OCI-LY7 (cell line): ENCODE data around the gene SRR. TPM values are rescaled to one million over a fixed set of nuclear protein-coding genes. Genes with fewer than 3 reads are reported as not detected.

Experiments used
- BruUV-seq: library from RNA; stranded (reverse); fragments of 400-500 nt; replicated peaks from 2 replicates; lab custom pipeline; 2021; lab: Mats Ljungman, UMichigan
- CTCF ChIA-PET: fragments of 300-600 bp; sonication (Branson Sonifier 250); formaldehyde crosslinking; loops from one replicate; lab custom pipeline; 2022; ENCODE audit warnings: antibody characterized with exemption; ENCODE audit not compliant: unreplicated experiment; lab: Charles Lee
- POLR2A ChIA-PET: fragments of 300-600 bp; sonication (Branson Sonifier 250); formaldehyde crosslinking; loops from one replicate; lab custom pipeline; 2022; ENCODE audit warnings: antibody characterized with exemption; lab: Charles Lee
- DNase-seq: peaks from one replicate; pipeline ENCODE4 v3.0.0-alpha.2; 2015; ENCODE audit warnings: low spot score
- H2AFZ ChIP-seq: fragments of 200-600 bp; sonication (generic), shearing (Covaris generic); 2 replicates; pipeline ENCODE4 v1.6.1; 2014; ENCODE audit warnings: mild to moderate bottlenecking, antibody characterized with exemption, low read length, moderate library complexity
- H3K27ac ChIP-seq: fragments of 200-600 bp; sonication (generic); 2 replicates; pipeline ENCODE4 v1.5.1; 2014; ENCODE audit warnings: mixed run types, low read depth, mild to moderate bottlenecking, moderate library complexity, low read length, inconsistent platforms; ENCODE audit not compliant: poor library complexity, severe bottlenecking
- H3K36me3 ChIP-seq: fragments of 200-600 bp; sonication (generic); 2 replicates; pipeline ENCODE4 v1.6.1; 2014; ENCODE audit warnings: mild to moderate bottlenecking, antibody characterized with exemption, low read length, moderate library complexity, mixed read lengths; ENCODE audit not compliant: insufficient read depth
- H3K4me1 ChIP-seq: fragments of 200-600 bp; sonication (generic); 2 replicates; pipeline ENCODE4 v1.5.1; 2014; ENCODE audit warnings: mild to moderate bottlenecking, low read length; ENCODE audit not compliant: insufficient read depth, poor library complexity, severe bottlenecking
- H3K4me2 ChIP-seq: fragments of 200-600 bp; sonication (generic); 2 replicates; pipeline ENCODE4 v1.6.1; 2014; ENCODE audit warnings: mild to moderate bottlenecking, low read length
- H3K4me3 ChIP-seq: fragments of 200-600 bp; sonication (generic); 2 replicates; pipeline ENCODE4 v1.5.1; 2014; ENCODE audit warnings: mild to moderate bottlenecking, low read depth, low read length; ENCODE audit not compliant: poor library complexity, severe bottlenecking
- H3K79me2 ChIP-seq: fragments of 200-600 bp; sonication (generic); 2 replicates; pipeline ENCODE4 v1.6.1; 2016; ENCODE audit warnings: low read depth, mild to moderate bottlenecking, low read length, moderate library complexity, mixed read lengths; ENCODE audit not compliant: insufficient read depth
- H3K9me2 ChIP-seq: fragments of 200-600 bp; sonication (generic); 2 replicates; pipeline ENCODE4 v1.6.1; 2016; ENCODE audit warnings: mild to moderate bottlenecking, low read length, mixed read lengths; ENCODE audit not compliant: insufficient read depth
- H3K9me3 ChIP-seq: fragments of 200-600 bp; sonication (generic); 2 replicates; pipeline ENCODE4 v1.6.1; 2014; ENCODE audit warnings: mild to moderate bottlenecking, mixed run types, low read length, mixed read lengths
- H4K20me1 ChIP-seq: fragments of 200-600 bp; sonication (generic); 2 replicates; pipeline ENCODE4 v1.6.1; 2014; ENCODE audit warnings: mild to moderate bottlenecking, antibody characterized with exemption, low read length, moderate library complexity, mixed read lengths; ENCODE audit not compliant: insufficient read depth
- CTCF ChIP-seq: fragments of 200-600 bp; sonication (generic); conservative IDR thresholded peaks from 2 replicates; pipeline ENCODE4 v1.5.1; 2014; ENCODE audit warnings: mild to moderate bottlenecking, antibody characterized with exemption, low read length, moderate library complexity, mixed read lengths
- EZH2phosphoT487 ChIP-seq: fragments of 200-600 bp; sonication (generic); IDR thresholded peaks from 2 replicates; pipeline ENCODE4 v1.6.1; 2018; ENCODE audit warnings: low read depth, borderline replicate concordance, mild to moderate bottlenecking, mixed run types, antibody characterized with exemption, low read length, moderate library complexity, mixed read lengths
- intact Hi-C: fragments of 100-400 bp; cut with micrococcal nuclease; formaldehyde crosslinking; loops from one replicate; pipeline ENCODE4 v1.10.0; 2022; ENCODE audit not compliant: unreplicated experiment
- total RNA-seq, 2 experiments: library from RNA; depleted of rRNA in 1 of 2; stranded (reverse); fragments of >200 nt in 1 of 2; shearing (Covaris generic) in 1 of 2; gene quantifications; 2 replicates each; pipeline ENCODE4 v1.2.3, GENCODE V29; 2014 to 2022

SRR gene
- total RNA-seq, 2 experiments from 2014 or later, result 3.8 to 12.1 TPM

GRCh38 chr17:2283302-2283701 is 20.4 kb upstream of the SRR start:
- ChIA-PET POLR2A (no interaction called here), CTCF (no interaction called here)
- Histone ChIP-seq H3K4me3 (no peak overlapping the region), H3K9me3 (no peaks in the 10 kb centered on the region), H3K36me3 (peaks cover 71% of the 10 kb centered on the region), H3K9me2 (no peaks in the 10 kb centered on the region), H3K4me2 (no peak overlapping the region), H2AFZ (no peak overlapping the region), H4K20me1 (no peaks in the 10 kb centered on the region), H3K27ac (no peak overlapping the region), H3K79me2 (no peaks in the 10 kb centered on the region), H3K4me1 (no peaks in the 10 kb centered on the region)
- DNase-seq, result no peak
- TF ChIP-seq CTCF (no peak), EZH2phosphoT487 (no peak)
- intact Hi-C loops, result no loop called here
- BruUV-seq, result no TSS peak

GRCh38 chr17:2289878-2290478 is 13.8 kb upstream of the SRR start:
- no peaks in the 10 kb centered on the region for H3K9me2 ChIP-seq
- POLR2A ChIA-PET, result interaction anchor here (1.2 kb wide), 1 partner anchor 9 kb away, joined by 5 read pairs; no protein-coding TSS in a partner anchor
- peak; percentile 29 for DNase-seq
- TF ChIP-seq EZH2phosphoT487 (no peak), CTCF (no peak)
- BruUV-seq, result no TSS peak
- intact Hi-C loops, result no loop called here
- peaks cover 72% of the 10 kb centered on the region for H3K36me3 ChIP-seq
- peak overlapping the region; percentile 49 for H3K27ac ChIP-seq
- H4K20me1 ChIP-seq, result no peaks in the 10 kb centered on the region
- H3K9me3 ChIP-seq, result no peaks in the 10 kb centered on the region
- no peak overlapping the region for H2AFZ ChIP-seq
- H3K4me3 ChIP-seq, result peak overlapping the region; percentile 30
- H3K4me1 ChIP-seq, result peaks cover 13% of the 10 kb centered on the region
- peak overlapping the region; percentile 65 for H3K4me2 ChIP-seq
- CTCF ChIA-PET, result no interaction called here
- no peaks in the 10 kb centered on the region for H3K79me2 ChIP-seq

GRCh38 chr17:2292100-2292499 is 11.7 kb upstream of the SRR start:
- Histone ChIP-seq H3K4me2 (no peak overlapping the region), H3K27ac (no peak overlapping the region), H3K9me3 (no peaks in the 10 kb centered on the region), H3K9me2 (no peaks in the 10 kb centered on the region), H3K36me3 (peaks cover 86% of the 10 kb centered on the region), H3K4me3 (no peak overlapping the region), H2AFZ (no peak overlapping the region), H3K79me2 (no peaks in the 10 kb centered on the region), H4K20me1 (no peaks in the 10 kb centered on the region), H3K4me1 (peaks cover 13% of the 10 kb centered on the region)
- TF ChIP-seq CTCF (no peak), EZH2phosphoT487 (no peak)
- POLR2A ChIA-PET, result no interaction called here
- CTCF ChIA-PET, result no interaction called here
- BruUV-seq, result no TSS peak
- no peak for DNase-seq
- intact Hi-C loops, result no loop called here
